ENCODE measurements around the gene NMNAT2. TPM values are rescaled to one million over a fixed set of nuclear protein-coding genes. Genes with fewer than 3 reads are reported as not detected.

Gene NMNAT2
- total and polyA plus RNA-seq, 3 donors from 2014 or later: 23.6 to 52.0 (median 45.7) TPM

- 95% methylated on average over 1 of the region's 1 CpG for WGBS, 2 donors
- intact Hi-C loops (cut with DNase I; ENCODE audit: low total_unique reads): no loop called here
- TF ChIP-seq POLR2A (IDR thresholded peaks at IDR 0.05): no peak
- no peak for TF ChIP-seq CTCF (IDR thresholded peaks at IDR 0.05)
These were observed 205.3 kb downstream of the NMNAT2 start for GRCh38 chr1:183212870-183213269.

GRCh38 chr1:183210681-183211080 is 207.5 kb downstream of the NMNAT2 start:
- intact Hi-C loops (cut with DNase I; ENCODE audit: low total_unique reads): no loop called here
- no peak for TF ChIP-seq CTCF (IDR thresholded peaks at IDR 0.05)
- no peak for TF ChIP-seq POLR2A (IDR thresholded peaks at IDR 0.05)

More at GRCh38 chr1:183212870-183213269, 205.3 kb downstream of the NMNAT2 start:
- H3K27me3 ChIP-seq: no peaks in the 10 kb centered on the region
- no peak overlapping the region for H3K4me3 ChIP-seq
- no peak overlapping the region for H3K27ac ChIP-seq
- H3K9me3 ChIP-seq: no peaks in the 10 kb centered on the region
- H3K4me1 ChIP-seq: no peaks in the 10 kb centered on the region
- H3K36me3 ChIP-seq (ENCODE audit: low read depth, missing control alignments): no peaks in the 10 kb centered on the region
- no peak for DNase-seq

GRCh38 chr1:183209533-183210158 is 208.5 kb downstream of the NMNAT2 start:
- no peaks in the 10 kb centered on the region for H3K27me3 ChIP-seq
- H3K27ac ChIP-seq: no peak overlapping the region
- TF ChIP-seq POLR2A (IDR thresholded peaks at IDR 0.05) (no peak), CTCF (IDR thresholded peaks at IDR 0.05) (no peak)
- DNase-seq: no peak
- no peak overlapping the region for H3K4me3 ChIP-seq
- intact Hi-C loops (cut with DNase I; ENCODE audit: low total_unique reads): no loop called here
- H3K36me3 ChIP-seq (ENCODE audit: low read depth, missing control alignments): no peaks in the 10 kb centered on the region
- H3K4me1 ChIP-seq: no peaks in the 10 kb centered on the region
- H3K9me3 ChIP-seq: no peaks in the 10 kb centered on the region

More at GRCh38 chr1:183210681-183211080, 207.5 kb downstream of the NMNAT2 start:
- Histone ChIP-seq H3K27me3 (no peaks in the 10 kb centered on the region), H3K27ac (no peak overlapping the region), H3K36me3 (ENCODE audit: low read depth, missing control alignments) (no peaks in the 10 kb centered on the region), H3K9me3 (no peaks in the 10 kb centered on the region), H3K4me1 (no peaks in the 10 kb centered on the region), H3K4me3 (no peak overlapping the region)
- DNase-seq: no peak

GRCh38 chr1:183206538-183207122 is 211.6 kb downstream of the NMNAT2 start:
- TF ChIP-seq CTCF (IDR thresholded peaks at IDR 0.05): no peak
- no peak for TF ChIP-seq POLR2A (IDR thresholded peaks at IDR 0.05)
- Histone ChIP-seq H3K27me3 (no peaks in the 10 kb centered on the region), H3K36me3 (ENCODE audit: low read depth, missing control alignments) (no peaks in the 10 kb centered on the region), H3K4me3 (no peak overlapping the region), H3K9me3 (no peaks in the 10 kb centered on the region), H3K27ac (no peak overlapping the region), H3K4me1 (no peaks in the 10 kb centered on the region)
- intact Hi-C loops (cut with DNase I; ENCODE audit: low total_unique reads): no loop called here
- no peak for DNase-seq
- 79 to 80% methylated on average over 6 of the region's 6 CpGs for WGBS, 2 donors

Measured in testis (tissue), 3 donors.